NCI-H2081 (cell line): ENCODE data around the gene KCNQ1.

ENCODE experiments used
- DNase-seq, 2 experiments: peaks; one replicate each; lab custom pipeline; 2025; lab: John Stamatoyannopoulos, UW

Gene KCNQ1

DNA sequence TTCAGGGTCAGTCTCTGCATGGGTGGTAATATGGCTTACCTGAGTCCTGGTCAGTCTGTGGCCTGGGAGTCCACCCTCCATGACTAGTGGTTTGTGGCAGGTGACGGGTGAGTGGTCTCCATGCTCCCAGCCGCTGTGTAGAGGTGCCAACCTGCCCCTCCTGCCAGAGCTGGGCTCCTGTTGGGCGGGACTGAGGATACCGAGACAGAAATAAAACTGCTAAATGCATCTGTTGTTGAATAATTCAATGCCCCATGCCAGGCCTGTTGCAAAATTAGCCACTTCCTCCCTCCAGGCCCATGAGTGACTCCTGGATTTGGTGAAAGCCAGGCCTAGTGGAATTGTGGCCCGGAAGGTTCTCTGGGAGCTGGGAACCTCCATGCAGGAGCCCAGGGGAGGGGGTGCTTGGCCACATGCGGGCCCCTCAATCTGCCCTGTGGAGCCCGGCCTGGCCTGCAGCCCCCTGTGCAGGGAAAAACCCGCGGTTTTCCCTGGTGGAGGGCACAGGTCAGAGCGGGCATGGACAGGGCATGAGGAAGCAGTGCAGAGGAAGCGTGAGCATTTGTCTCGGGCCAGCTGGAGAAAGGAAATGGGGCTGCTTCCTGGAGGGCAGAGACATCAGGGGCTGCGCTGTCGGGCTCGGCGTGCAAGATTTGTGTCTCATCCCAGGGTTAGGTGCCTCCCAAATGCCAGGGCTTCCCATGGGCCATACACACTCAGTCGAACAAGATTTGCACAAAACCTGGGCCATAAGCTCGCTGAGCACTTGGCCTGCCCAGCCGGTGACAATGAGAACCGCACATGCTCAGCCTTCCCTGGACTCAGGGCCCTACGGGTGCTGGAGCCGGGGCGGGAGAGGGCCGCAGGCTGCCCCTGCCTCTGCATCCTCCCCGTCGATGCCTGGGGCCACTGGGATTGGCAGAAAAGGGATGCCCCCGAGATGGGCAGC, 66.9 kb downstream of the KCNQ1 start:
- no peak for DNase-seq

DNA sequence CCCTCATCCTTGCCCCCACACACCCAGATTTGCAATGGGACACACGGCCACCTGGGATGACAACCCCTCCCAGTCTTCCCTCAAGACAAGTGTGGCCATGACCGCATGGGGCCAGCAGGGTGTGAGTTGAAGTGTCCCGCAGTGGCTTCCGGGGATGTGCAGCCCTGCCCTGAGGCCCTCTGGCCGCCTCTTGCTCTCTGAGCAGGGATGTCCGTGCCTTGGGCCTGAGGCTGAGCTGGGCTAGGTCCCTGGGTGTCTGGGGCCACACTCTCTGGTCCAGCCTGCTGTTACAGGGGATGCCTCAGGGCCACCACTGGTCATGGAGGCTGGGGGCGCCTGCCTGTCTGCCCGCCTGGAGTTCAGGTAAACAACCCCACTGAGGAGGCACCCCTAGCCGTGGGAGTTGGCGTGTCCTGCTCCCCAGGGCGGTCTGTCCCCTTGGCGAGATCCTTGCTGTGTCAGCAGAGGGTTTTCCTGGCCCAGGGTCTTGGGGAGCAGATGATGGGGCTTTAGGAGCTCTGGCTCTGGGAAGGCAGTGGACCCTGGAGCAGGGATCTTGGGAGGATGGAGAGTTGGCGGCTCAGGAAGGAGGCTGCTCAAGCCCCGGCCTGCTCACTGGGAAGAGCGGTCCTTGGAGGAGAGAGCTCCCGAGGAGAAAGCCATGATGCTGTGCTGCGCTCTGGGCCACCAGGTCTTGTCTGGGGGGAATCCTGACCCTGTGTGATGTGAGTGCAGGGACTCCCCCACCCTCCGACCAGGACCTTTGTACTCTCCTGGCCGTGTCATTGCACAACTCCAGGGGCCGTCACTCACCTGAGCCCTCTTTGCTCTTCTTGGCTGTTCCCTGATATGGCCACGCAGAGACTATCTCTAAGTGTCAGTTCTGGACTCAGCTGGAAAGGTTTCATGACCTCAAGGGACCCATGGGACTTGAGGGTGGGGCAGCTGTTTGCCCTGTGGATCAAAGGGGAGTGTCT, 67.9 kb downstream of the KCNQ1 start:
- no peak for DNase-seq

DNA sequence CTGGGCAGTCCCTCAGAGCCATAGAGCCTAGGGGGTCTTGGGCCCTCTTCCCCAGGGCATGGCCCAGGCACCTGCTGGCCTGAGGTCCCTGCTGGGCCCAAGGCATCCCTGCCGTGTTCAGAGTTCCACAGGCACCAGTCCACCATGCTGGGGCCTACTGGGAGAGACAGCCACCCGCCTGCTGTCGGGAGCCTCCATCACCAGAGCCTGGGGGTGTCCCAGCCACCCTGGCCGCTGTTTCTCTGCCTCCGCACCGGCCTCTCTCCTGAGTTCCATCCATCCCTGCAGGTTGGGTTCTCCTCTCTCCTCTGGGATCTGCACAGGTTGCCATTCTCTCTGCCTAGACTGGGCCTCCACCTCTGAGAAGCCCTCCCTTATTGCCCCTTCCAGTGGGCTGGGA, 68.6 kb downstream of the KCNQ1 start:
- no peak for DNase-seq

DNA sequence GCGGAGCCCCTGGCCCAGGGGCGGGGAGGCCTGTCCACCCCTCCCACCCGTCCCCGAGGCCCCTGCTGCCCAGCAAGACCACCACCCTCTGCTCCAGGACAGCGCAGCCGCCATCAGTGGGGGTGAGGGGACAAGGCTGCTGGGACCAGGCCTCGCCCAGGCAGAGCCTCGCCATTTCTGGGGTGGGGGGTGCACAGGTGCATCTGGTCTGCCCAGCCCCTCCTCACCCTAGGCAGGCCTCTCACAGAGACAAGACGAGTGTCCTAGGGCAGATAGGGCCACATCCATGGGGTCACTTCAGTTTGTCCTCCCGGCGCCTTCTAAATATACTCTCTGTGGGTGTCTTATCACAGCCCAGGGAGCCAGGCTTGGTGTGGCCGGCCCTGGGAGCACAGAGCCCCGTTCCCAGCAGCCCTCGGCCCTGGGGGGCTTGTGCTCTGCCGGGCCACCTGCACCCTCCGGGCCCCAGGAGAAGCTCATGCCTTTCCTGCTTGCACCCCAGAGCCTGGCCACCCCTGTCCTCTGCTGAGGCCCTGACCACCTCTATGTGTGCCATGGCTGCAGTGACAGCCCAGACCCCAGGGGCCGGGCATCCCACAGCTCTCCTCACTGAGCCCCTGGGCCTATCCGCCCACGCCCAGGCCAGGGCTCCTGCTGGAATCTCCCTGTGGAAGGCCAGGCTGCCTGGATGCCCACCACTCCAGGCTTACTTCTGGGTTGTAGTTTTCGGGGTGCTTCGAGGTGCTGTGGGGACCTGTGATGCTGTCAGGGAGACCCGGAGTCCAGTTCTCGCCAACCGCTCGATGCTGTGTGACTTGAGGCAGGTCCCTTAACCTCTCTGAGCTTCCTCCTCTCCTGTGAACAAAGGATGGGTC, 70.8 kb downstream of the KCNQ1 start:
- DNase-seq = no peak

DNA sequence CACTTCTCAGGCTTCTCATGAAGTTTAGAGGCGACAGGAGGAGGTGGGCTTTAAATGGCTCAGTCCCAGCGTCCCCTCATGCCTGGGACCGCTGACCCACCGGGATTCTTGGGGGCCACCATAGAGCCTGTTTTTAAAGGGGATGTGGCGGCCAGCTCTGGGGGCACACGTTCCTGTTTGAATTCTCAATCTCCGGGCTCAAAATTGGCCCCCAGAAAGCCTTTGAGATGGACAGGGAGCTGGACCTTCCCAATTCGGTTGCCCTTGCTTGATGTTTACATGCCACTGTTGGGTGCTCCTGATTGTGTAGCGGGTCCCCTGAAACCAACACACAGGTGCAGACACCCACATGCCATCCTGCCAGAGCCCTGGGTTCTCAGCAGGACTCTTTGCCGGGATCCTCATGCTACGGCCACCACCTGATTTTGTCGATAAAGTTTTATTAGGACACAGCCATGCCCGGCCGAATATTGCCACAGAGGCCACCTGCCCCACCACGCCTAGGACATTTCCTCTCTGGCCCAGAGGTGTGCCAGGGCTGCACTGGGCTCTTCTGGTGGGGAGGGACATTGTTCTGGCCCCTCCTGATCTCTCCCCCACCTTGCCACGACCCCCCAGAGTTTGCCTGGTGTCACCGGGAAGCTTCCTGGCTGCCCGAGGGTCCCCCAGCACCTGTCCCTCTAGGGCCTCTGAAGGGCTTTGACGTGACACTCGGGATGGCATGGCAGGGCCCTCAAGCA, 71.6 kb downstream of the KCNQ1 start:
- DNase-seq = no peak

DNA sequence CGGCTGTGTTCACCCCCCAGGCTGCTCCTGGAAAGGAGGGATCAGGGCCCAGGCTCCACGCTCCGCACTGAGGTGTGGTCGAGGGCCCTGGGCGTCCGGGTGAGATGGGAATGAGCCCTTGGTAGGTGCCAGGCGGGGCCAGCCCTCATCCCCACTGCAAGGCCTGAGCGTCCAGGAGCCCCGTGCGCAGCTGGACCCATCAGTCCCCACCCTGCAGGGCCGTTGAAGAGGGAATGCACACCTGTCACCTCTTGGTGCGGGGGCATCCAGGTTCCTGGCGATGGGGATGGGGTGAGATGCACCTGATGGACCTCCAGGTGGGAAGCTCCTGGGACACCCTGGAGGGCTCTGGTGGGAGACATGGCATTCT, 72.2 kb downstream of the KCNQ1 start:
- no peak for DNase-seq

DNA sequence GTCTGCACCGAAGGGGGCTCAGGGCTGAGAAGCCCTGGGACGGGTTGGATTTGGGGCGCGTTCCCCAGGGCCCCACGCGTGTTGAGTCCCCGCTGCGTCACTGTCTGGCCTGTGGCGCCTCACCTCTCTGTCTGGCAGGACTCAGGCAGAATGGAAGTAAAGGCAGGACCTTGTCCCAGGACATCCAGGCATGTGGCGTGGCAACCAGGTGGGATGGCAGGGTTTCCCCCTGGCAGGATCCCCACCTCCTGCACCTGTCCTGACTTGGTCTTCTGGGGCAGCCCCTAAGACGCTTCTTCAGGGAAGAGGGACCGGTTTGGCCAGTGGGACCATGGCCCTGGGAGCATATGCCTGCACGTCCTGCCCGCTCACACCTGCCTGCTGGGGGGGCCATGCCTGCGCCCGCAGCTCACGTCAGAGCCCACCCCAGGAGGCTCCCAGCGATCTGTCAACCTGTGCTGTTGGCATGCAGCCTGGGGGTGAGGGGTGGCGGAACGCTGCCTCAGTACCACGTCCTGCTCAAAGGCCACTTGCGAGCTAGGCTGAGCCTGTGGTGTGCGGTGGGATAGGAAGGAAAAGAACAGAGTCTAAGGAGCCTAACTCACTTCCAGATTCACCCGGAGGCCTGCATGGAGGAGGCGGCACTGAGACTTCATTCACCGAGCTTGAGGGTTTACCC, 72.7 kb downstream of the KCNQ1 start:
- DNase-seq = no peak

DNA sequence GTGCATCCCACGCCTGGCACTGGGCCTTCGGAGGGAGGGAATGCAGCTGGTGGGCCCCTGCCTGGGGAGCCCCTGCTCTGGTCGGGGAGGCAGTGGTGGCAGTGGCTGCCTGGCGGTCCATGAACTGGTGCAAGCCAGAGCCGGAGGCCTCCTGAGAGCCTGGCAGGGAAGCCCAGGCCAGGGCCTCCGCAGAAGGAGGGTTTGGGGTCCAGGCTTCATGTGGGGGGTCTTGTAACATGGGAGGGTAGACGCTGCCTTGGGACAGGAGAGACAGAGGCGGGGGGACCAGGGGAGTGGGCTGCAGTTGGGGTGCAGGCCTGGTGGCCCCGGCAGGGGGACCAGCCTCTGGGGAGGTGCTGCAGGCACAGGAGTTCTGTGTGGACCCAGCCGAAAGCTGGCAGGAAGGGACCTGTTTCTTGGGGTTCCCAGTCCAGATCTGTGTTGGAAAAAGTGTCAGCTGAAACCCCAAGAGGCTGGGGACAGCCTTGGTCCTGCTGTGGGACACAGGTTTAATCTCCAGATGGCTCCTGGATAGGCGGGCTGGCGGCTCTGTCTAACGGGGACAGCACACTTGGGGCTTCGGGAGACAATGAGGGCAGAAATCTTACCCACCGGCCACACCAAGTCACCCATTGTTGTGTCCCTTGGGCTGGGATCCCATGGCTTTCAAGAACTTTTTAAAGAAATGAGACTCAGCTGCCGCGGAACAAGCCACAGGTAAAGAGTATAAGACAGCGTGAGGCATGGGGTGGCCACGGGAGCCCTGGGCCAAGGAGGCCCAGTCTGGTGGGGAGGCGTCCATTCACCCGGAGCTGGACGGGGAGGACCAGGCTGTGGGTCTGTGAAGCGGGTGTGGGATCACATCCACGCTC, 73.5 kb downstream of the KCNQ1 start:
- no peak for DNase-seq

DNA sequence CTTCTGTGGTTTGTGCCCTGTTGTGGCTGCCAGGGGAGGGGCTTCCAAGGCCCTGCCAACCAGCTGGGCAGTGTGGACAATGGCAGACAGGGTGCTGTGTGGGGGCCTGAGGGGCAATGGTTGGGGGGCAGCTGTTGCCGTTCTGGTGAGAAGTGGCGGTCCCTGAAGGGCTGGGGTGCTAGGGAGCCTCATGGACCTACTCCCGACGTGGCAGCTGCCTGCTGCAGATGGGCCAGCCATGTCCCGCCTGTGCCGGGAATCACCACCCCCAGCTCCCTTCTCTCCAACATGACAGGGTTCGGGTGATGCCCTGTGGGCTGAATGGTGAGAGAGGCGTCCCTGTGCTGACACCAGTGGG, 74.2 kb downstream of the KCNQ1 start:
- DNase-seq = no peak

DNA sequence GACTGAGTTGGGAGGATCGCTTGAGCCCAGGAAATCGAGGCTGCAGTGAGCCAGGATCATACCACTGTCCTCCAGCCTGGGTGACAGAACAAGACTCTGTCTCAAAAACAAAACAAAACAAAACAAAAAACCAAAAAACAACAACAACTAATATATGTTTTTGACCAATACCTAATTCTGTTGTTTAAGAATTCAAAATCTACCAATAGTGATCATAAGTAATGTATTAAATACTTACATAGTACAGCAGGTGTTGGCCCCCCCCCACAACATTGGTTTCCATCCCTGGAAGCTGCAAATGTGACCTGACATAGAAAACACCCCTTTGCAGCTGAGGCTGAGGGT, 74.7 kb downstream of the KCNQ1 start:
- DNase-seq = no peak

DNA sequence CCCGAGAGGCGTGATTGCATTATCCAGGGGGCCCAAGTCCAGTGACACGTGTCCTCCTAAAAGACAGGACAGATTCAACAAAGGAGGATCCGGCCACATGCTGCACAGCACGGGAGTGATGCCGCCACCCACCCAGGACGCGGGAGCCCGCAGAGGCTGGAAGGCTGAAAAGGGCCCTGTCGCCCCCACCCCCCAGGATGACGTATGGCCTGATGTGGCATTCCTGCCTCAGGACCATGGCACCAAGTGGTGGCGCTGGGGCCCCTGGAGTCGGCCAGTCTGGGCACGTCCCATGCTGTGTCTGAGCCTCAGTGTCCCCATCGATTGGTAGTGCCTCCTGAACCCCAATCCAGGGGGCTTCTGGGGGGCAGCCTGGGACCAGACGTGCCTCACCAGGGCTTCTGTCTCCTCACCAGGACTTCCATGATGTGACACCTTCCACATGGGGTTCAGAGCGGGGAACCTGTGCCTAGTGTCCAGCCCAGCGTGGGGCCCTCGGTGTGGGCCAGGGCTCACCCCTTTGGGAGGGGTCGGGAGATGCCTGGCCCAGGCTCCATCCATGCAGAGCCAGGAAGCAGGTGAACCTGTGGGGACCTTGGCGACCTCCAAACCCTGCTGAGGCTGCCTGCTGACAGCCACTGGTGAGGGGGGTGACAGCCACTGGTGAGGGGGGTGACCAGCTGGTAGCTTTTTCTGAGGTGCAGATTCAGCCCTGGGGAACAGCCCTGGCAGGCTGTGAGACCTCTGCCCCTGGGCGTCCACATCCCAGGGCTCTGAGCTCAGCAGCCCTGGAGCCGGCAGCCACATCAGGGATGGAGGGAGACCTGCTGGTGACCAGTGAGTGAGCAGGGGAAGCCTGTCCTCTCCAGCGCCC, 75.3 kb downstream of the KCNQ1 start:
- no peak for DNase-seq

DNA sequence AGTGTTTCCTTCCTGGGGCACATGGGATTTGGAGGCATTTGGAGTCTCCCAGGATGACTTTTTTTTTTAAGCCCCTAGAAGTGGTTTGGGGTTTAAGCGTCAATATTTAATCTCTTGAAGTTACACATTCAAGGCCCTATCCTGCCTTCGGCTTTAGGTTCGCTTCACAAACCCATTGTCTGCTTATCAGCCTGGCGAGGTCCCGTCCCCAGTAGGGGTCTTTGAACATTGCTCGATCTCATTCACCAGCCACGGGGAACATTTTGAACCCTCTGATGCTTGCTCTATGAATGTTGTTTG, 75.9 kb downstream of the KCNQ1 start:
- no peak for DNase-seq

DNA sequence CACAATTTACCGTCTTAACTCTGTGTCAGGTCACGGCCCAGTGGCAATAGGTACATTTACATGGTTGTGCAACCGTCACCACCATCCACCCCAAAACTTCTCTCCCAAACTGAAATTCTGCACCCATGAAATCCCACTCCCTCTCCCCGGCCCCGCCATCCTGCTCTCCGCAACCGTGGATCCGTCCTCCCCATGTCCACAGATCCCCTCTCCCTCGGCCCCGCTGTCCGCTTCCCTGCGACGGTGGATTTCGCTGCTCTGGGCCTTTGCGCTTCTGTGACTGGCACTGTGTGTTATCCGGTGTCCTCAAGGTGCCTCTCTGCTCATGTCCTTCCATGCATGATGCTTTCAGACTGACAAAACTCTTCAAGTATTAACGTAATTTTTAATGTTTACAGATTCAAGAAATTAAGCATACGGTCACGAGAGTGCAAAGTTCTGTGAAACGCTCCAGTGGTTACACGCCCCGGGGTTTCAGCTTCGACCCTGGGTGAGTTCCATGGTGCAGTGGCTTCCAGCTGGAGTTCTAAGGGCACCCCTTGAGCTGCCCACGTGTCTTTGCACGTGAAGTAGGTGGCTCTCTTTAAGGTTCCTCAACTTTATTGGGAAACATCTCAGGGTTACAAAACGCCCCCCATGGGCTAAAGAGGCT, 76.4 kb downstream of the KCNQ1 start:
- no peak for DNase-seq

DNA sequence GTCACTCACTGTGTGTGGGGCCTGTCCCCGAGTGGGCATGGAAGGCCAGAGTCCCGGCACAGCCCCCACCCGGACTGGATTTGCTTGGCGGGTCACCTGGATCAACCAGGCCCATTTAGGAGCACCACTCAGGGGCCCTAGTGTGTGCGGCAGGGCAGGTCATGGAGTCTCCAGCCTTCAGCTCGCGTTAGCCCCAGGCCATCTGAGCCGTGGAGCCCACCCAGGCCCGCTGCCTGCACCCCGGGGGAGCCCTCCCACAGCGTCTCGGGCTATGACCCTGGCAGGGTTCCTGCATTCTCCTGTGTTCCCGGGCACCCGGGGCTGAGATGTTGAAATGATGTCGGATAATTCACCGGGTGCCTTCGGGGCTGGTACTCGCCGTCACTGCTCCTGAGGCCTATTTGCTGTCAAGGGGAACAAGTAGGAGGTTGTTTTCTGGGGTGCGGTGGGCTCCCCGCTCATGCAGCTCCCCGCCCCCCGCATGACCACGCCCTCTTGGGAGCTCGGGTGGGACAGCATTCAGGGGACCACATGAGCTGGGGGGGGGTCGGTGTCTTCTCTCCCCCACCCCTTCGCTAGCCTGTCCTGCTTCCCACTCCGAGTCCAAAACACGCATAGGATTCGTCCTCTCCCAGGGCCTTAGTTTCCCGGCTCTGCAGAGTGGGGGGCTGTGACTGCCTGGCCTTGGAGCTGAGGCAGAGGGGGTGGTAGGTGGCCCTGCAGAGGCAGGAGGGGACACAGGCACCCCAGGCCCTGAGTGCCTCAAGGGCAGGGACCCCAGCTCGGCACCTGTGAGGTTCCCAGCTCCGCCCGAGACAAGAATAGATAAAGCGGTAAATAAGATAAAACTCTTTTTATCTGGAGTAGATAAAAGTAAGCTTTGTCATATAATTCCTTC, 77.2 kb downstream of the KCNQ1 start:
- DNase-seq = no peak

DNA sequence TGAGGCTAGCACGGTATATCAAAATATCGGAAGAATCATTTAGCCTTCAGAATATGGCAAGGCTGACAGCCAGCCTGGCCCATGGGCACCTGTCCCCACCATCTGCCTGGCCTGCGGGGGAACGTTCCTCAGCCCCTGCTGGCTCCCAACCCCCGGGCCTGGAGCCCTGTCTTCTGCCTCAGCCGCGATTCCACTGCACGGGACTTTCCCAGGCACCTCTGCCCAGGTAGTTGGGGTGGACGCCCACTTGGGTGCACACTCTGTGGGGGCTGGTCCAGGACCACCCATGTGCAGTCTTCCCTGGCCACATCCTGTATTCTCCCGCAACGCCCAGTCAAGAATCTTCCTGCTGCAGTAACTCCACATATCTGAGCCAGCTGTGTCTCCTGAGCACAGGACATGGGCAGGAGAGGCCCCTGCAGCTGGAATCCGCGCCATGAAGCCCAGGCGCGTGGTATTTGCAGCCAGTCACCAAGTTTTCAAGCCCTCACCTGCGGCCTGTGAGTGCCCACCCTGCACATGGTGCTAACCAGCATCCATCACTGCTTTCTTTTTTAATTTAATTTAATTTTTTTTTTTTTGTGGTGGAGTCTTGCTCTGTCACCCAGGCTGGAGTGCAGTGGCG, 77.9 kb downstream of the KCNQ1 start:
- DNase-seq = no peak

DNA sequence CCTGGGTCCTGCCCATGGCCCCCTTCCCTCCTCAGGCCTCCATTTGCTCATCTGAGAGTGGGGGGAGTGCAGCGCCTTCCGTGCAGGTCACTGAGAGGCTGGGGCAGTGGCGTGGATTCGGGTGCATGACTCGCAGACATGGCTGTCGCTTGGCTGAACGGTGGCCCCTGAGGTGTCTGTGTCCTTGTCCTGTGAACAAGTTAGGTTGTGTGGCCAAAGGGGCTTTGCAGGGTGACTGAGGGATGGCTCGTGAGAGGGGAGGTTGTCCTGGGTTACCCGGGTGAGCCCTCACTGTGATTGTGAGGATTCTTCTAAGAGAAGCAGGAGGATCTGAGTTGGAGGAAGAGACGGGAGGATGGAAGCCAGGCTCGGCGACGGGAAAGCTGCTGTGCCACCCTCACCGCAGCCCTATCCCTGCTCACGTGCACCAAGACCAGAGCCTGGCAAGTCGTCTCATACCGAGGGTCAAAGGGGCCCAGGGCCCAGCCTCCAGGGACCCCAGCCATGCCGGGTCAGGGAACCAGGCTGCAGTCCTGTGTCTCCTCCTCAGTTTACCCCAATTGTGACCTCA, 79.1 kb downstream of the KCNQ1 start:
- no peak for DNase-seq
